Eye (tissue), 1 donor: Measurements from ENCODE around the gene DNASE1L1.

Experiments
- DNase-seq: peaks from one replicate; pipeline ENCODE4 v3.0.0-alpha.2; 2015

DNASE1L1 gene

DNA sequence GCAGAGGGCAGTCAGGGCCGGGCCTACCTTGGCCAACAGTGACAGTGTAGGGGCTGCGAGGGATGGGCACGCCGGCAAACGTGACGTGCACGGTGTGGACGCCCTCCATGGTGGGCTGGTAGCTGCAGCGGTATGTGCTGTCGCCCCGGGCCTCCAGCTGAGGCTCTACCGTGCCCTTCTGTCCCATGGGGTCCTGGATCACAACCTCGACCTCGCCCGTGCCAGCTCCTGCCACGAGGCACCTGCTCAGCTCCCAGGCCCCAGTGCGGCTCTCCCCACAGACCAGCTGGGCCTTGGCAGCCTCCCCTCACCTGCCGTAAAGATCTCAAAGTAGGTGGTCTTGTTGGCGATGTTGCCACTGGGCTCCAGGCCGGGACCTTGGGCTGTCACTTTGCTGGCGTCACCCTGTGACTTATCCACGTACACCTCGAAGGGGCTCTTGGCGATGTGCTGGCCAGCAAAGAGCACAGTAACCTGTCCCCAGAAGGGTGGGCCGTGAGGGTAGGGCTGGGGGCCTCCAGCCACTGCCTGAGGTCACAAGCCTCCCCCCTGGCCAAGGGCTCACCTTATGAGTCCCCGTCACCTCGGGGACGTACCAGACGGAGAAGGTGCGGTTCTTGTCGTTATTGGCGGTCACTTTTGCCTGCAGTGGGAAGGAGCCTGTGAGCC is 42.9 kb downstream of the DNASE1L1 start:
- no peak for DNase-seq

DNA sequence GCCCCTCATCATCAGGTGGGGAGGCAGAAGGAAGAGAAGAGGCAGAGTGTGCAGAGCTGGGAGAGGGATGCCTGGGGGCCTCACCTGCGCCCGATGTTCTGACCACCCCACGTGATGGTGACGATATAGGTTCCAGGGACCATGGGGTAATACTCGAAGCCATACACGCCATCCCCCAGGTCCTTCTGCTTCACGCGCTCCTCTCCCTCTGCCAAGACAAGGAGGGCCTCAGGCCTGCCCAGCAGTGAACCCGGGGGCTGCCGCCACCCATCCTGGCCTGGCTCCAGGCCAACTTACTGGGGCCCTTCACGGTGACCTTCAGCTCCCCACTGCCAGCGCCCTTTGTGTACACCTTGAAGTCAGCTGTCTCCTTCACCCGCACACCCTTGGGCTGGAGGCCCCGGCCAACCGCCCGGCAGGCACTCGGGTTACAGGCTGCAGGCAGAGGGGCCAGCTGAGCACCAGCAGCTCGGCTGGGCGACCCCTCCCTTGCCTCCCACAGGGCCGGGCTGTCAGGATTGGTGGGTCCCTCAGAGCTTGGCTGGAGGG is 43.9 kb downstream of the DNASE1L1 start:
- no peak for DNase-seq

- DNase-seq = no peak
Observed at GRCh38 chrX:154363706-154364439, 45.2 kb downstream of the DNASE1L1 start.

GRCh38 chrX:154362085-154362742 is 46.8 kb downstream of the DNASE1L1 start:
- no peak for DNase-seq

DNA sequence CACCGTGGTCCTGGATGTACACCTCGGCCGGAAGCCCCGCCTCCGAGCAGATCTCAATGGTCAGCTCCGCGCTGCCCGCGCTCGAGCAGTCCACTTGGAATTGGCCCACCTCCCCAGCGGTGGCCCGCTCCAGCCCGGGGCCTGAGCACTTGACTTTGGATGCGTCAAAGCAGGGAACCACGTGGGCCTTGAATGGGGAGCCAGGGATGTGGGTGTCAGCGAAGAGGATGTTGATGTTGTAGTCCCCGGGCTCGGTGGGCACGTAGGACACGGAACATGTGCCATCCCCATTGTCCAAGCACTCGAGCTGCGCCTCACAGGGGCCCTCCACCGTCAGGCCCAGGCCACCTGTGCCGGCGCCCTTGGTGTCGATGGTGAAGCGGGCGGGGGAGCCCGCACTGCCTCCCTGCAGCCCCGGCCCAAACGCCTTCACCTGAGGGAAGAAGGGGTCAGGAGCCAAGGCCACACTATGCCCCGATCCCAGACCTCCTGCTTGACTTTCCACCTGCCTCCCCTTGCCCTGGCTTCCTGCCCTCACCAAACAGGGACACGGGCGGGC is 48.8 kb downstream of the DNASE1L1 start:
- no peak for DNase-seq

- no peak for DNase-seq
Observed at GRCh38 chrX:154359362-154360154, 49.5 kb downstream of the DNASE1L1 start.

DNA sequence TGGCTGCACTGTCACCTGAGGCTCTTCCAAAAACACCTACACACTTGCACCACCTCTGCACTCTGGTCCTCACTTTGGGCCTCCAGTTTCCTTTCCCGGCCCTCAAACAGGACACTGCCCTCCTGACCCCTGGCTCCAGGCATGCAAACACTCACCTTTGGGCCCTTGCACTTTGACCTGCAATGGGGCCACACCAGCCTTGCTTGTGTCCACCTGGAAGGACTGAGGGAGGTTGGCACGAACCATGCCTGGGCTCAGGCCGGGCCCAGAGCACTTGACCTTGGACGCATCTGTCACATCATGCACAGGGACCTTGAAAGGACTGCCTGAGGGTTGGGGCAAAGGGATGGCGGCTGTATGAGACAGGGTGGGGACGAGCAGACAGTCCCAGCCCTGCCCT is 50.2 kb downstream of the DNASE1L1 start:
- DNase-seq = no peak

DNA sequence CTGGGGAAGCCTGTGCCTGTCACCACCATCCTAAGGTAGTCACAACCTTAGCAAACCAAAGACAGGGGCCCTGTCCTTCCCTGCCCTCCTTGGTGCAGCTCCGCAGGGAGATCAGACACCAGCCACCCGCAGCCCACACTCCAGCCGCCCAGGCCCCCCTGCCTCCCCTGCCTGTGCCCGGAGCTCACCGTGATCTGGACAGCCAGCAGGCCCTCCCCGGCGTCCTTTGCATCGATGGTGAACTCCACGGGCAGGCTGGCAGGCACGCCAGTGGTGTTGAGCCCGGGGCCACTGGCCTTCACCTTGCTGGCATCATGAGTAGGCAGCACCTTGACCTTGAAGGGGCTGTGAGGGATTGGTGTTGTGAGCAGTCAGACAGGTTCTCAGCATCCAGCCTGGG is 51.0 kb downstream of the DNASE1L1 start:
- no peak for DNase-seq

DNA sequence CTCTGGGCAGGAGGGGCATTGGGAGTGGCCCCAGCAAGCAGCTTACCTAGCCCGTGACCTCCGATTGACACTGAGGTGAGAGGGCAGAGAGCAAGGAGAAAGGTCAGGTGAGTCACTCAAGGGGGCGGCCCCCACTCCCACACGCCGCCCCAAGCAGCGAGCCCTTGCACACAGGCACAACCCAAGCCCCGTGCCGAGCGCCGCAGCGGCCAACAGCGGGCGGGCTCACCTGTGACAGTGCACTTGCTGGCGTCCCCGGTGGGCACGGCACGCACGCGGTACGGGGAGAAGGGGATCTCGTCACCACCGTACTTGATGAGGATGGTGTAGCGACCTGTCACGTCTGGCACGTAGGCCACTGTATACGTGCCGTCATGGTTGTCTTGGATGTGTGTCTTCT is 51.8 kb downstream of the DNASE1L1 start:
- DNase-seq = no peak

DNA sequence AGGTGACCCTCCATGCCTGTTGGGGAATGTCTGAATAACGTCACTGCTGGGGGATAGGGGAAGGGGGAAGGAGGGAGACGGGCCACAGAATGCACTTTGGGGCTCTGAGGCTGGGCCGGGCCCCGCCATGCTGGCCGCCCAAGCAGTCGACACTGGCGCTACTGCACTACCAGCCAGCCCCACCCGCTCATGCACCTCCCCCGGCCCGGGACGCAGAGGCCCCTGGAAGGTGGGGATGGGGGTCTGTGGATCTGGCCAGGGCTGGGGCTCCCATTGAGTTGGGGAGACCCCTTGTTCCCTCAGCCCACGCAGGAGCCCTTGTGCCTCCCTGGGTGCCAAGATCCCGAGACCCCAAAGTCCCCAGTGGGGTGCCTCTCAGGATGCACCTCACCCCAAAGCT is 52.5 kb downstream of the DNASE1L1 start:
- no peak for DNase-seq

DNA sequence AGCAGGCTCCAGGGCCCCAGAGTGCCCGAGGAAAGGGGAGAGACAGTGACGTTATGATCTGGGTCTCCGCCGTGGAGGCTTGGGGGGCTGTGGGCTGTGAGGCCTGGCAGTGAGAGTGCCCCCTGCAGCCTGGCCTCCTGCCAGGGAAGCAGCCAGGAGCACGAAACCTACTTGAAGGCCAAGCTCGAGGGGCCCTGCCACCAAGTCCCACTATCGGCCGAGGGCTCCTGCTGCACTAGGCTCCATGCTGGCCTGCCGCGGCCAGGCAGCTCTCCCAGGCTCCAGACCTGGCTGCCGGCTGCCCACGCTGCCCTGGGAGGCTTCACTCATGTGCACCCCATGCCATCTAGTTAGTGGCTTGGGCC is 53.3 kb downstream of the DNASE1L1 start:
- no peak for DNase-seq

GRCh38 chrX:154355094-154355775 is 53.8 kb downstream of the DNASE1L1 start:
- DNase-seq = no peak

GRCh38 chrX:154354516-154354915 is 54.5 kb downstream of the DNASE1L1 start:
- DNase-seq = no peak

DNA sequence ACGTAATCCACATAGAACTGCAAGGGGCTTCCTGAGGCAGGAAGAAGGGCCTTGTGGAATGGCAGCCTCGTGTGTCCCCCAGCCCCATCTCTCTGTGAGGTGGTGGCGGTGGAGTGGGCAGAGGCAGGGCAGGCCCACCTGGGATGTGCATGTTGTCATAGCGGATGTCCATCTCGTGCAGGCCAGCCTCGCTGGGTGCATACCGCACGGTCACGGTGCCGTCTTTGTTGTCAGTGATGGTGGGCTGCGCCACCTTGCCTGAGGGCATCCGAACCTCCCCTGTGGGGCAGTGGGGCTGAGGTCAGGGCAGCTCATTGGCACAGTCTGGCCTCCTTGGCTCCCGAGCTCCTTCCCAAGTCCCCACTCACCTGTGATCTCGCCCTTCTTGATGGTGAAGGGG is 55.0 kb downstream of the DNASE1L1 start:
- DNase-seq = no peak

DNA sequence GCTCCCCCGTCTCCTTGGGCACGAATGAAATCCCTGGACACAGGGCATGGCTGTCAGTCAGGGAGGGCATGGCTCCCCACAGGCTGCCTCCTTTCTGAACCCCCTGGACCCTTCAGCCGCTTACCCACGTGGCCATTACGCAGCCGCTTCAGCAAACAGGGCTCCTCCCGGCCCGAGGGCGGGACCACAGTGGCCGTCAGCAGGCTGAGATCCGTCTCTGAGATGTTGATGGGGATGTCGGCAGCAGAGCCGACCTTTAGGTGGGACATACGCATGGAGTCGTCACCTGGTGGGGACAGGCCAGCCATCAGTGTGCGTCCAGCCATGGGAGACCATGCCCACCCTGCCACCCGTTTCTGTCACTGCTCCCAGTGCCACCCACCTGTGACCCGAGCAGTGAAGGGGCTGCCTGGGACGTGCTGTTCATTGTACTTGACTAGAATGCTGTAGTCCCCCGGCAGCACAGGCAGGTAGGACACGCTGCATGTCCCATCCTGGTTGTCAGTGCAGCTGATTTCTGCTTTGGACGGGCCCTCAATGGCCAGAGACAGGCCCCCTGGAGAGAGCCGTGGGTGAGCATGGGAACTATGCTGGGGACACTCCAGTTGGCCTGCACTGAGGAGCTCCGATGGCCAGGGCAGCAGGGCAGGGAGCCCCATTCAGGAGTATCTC is 55.7 kb downstream of the DNASE1L1 start:
- no peak for DNase-seq

- DNase-seq = no peak
Observed at GRCh38 chrX:154352466-154352865, 56.6 kb downstream of the DNASE1L1 start.

DNA sequence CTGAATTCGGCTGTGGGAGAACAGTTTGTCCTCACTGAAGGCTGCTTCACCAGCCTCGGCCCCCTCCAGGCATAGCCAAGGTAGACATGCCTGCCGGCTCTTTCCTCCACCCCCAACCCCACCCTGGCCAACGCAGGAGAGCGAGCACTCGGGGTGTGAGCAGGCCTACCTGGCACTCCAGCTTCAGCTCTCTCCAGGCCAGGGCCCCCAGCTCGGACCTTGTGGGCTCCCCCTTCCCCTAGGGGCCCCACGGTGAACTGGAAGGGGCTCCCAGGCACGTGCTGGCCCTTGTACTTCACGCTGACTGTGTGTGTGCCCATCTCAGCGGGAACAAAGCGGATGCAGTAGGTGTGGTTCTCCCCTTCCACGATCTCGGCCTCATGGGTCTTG is 57.0 kb downstream of the DNASE1L1 start:
- DNase-seq = no peak
